Esophagus muscularis mucosa (tissue), 4 donors: ENCODE data around the gene PAXX. TPM values are rescaled to one million over a fixed set of nuclear protein-coding genes. Genes with fewer than 3 reads are reported as not detected.

Source experiments
- DNase-seq: peaks from one replicate; pipeline ENCODE4 v3.0.0-alpha.2; 2017; ENCODE audit errors: extremely low spot score
- H3K27ac ChIP-seq, 4 donors: fragments of 200-600 bp; sonication (generic); replicated peaks in 1 of 4; 1 replicate in 3 of 4; 2 replicates in 1 of 4; pipeline ENCODE4 v1.5.1; 2016 to 2019; ENCODE audit warnings: mild to moderate bottlenecking in 1 of 4
- H3K27me3 ChIP-seq, 4 donors: fragments of 200-600 bp; sonication (generic); one replicate each; pipeline versions ENCODE4 v1.5.1 to v1.6.0; 2016 to 2019
- H3K36me3 ChIP-seq, 4 donors: fragments of 200-600 bp; sonication (generic); one replicate each; pipeline ENCODE4 v1.5.1; 2016 to 2019
- H3K4me1 ChIP-seq, 4 donors: fragments of 200-600 bp; sonication (generic); one replicate each; pipeline ENCODE4 v1.5.1; 2016 to 2019
- H3K4me3 ChIP-seq, 4 donors: fragments of 200-600 bp; sonication (generic); 1 replicate in 2 of 4; 2 replicates in 2 of 4; pipeline ENCODE4 v1.5.1; 2016 to 2019; ENCODE audit warnings: mild to moderate bottlenecking in 4 of 4, moderate library complexity in 1 of 4
- H3K9me3 ChIP-seq, 4 donors: fragments of 200-600 bp; sonication (generic); 1 replicate in 3 of 4; 2 replicates in 1 of 4; pipeline ENCODE4 v1.5.1; 2016 to 2019
- CTCF ChIP-seq, 3 experiments: fragments of 200-600 bp in 2 of 3; fragments of 450-650 bp in 1 of 3; sonication (generic) in 2 of 3; IDR thresholded peaks; one replicate each; pipeline ENCODE4 v1.5.1; 2017 to 2019; ENCODE audit warnings: antibody characterized with exemption in 3 of 3, mild to moderate bottlenecking in 2 of 3, moderate library complexity in 1 of 3
- EP300 ChIP-seq: sonication (generic); formaldehyde crosslinking; IDR thresholded peaks from one replicate; pipeline ENCODE4 v1.6.1; 2017; ENCODE audit warnings: antibody characterized with exemption
- POLR2A ChIP-seq: fragments of 450-650 bp; IDR thresholded peaks from one replicate; pipeline ENCODE4 v1.6.1; 2017; ENCODE audit warnings: antibody characterized with exemption, moderate library complexity, mild to moderate bottlenecking, low read depth
- POLR2AphosphoS5 ChIP-seq, 2 donors: sonication (generic); formaldehyde crosslinking; IDR thresholded peaks; one replicate each; pipeline ENCODE4 v1.6.1; 2017; ENCODE audit warnings: antibody characterized with exemption in 2 of 2
- WGBS: methylation state at CpG from one replicate; pipeline ENCODE4 v1.1.5; 2018; 5-methylcytosine and 5-hydroxymethylcytosine counted together
- intact Hi-C: fragments of 100-400 bp; cut with DNase I; formaldehyde crosslinking; loops from one replicate; pipeline ENCODE4 v1.15.1; 2023
- total RNA-seq, 4 donors: library from RNA; depleted of rRNA; stranded (reverse); fragments of >200 nt; gene quantifications; one replicate each; pipeline versions ENCODE4 v1.1.0 to v1.2.1, GENCODE V29; 2016

The PAXX gene
- total RNA-seq, 4 donors from 2014 or later, result 28.8 to 39.9 (median 37.8) TPM

- intact Hi-C loops, result no loop called here
- Histone ChIP-seq H3K4me1 (peaks cover 30 to 47% (median 40%) of the 10 kb centered on the region in 4 donors), H3K36me3 (no peaks in the 10 kb centered on the region), H3K27ac (peak overlapping the region in 2 of 4 donors; percentile 27 to 33), H3K27me3 (peaks cover 0 to 29% (median 0%) of the 10 kb centered on the region in 4 donors), H3K9me3 (no peaks in the 10 kb centered on the region), H3K4me3 (no peak overlapping the region)
- WGBS, result 63% methylated on average over 10 of the region's 15 CpGs
- DNase-seq, result no peak
- TF ChIP-seq EP300 (no peak), CTCF (IDR thresholded peaks at IDR 0.05) (no peak), POLR2A (no peak), POLR2AphosphoS5 (IDR thresholded peaks at IDR 0.05) (no peak)
Measured at GRCh38 chr9:136974817-136975535, 17.2 kb upstream of the PAXX start.

GRCh38 chr9:136975644-136976043 lies 16.6 kb upstream of the PAXX start:
- H3K27ac ChIP-seq, result peak overlapping the region in 1 of 4 donors; percentile 33
- no peaks in the 10 kb centered on the region for H3K36me3 ChIP-seq
- 85% methylated on average over 6 of the region's 14 CpGs for WGBS
- no peaks in the 10 kb centered on the region for H3K9me3 ChIP-seq
- intact Hi-C loops, result no loop called here
- no peak for TF ChIP-seq EP300
- peak in 1 of 3 experiments; percentile 14 for TF ChIP-seq CTCF (IDR thresholded peaks at IDR 0.05)
- no peak for DNase-seq
- peaks cover 30 to 47% (median 43%) of the 10 kb centered on the region in 4 donors for H3K4me1 ChIP-seq
- H3K27me3 ChIP-seq, result peaks cover 0 to 22% (median 0%) of the 10 kb centered on the region in 4 donors
- no peak overlapping the region for H3K4me3 ChIP-seq

- H3K27me3 ChIP-seq, result peaks cover 0 to 34% (median 0%) of the 10 kb centered on the region in 4 donors
- H3K9me3 ChIP-seq, result no peaks in the 10 kb centered on the region
- no peak for DNase-seq
- H3K36me3 ChIP-seq, result no peaks in the 10 kb centered on the region
- peak within 1 kb of the TSS; percentile 54 to 68 (median 56) for H3K4me3 ChIP-seq
- intact Hi-C loops, result no loop called here
- peak within 1 kb of the TSS in 3 of 4 donors; percentile 48 to 64 (median 52) for H3K27ac ChIP-seq
- WGBS, result 49% methylated on average over 3 of the region's 10 CpGs
- peaks cover 30 to 54% (median 46%) of the 10 kb centered on the region in 4 donors for H3K4me1 ChIP-seq
- TF ChIP-seq EP300 (no peak), POLR2AphosphoS5 (IDR thresholded peaks at IDR 0.05) (no peak), CTCF (IDR thresholded peaks at IDR 0.05) (no peak), POLR2A (no peak)
Measured at GRCh38 chr9:136977223-136977622, 15.0 kb upstream of the PAXX start, which contains the start of gene PTGDS. TSS of gene PTGDS (plus strand) at chr9:136977504. CDS start at chr9:136977579, 75 bp downstream.

- no peaks in the 10 kb centered on the region for H3K36me3 ChIP-seq
- H3K27me3 ChIP-seq, result peaks cover 0 to 36% (median 0%) of the 10 kb centered on the region in 4 donors
- no peak for DNase-seq
- no peaks in the 10 kb centered on the region for H3K9me3 ChIP-seq
- TF ChIP-seq CTCF (IDR thresholded peaks at IDR 0.05) (no peak), EP300 (no peak), POLR2A (no peak), POLR2AphosphoS5 (IDR thresholded peaks at IDR 0.05) (no peak)
- peak overlapping the region in 3 of 4 donors; percentile 48 to 64 (median 52) for H3K27ac ChIP-seq
- peak overlapping the region; percentile 54 to 68 (median 56) for H3K4me3 ChIP-seq
- WGBS, result no CpG with 5 or more reads among the region's 33 CpGs
- intact Hi-C loops, result no loop called here
- peaks cover 30 to 57% (median 48%) of the 10 kb centered on the region in 4 donors for H3K4me1 ChIP-seq
Measured at GRCh38 chr9:136977649-136978072, 14.6 kb upstream of the PAXX start.
